ENCODE results near the gene SRMS.
A peak's percentile ranks its signal among the peaks of the same experiment; 100 is the strongest.
"Not testable (repeated sequence)": the region's sequence is repeated elsewhere in the genome, so short reads cannot be mapped to it uniquely, and the experiment has no call there.

SRMS gene

DNA sequence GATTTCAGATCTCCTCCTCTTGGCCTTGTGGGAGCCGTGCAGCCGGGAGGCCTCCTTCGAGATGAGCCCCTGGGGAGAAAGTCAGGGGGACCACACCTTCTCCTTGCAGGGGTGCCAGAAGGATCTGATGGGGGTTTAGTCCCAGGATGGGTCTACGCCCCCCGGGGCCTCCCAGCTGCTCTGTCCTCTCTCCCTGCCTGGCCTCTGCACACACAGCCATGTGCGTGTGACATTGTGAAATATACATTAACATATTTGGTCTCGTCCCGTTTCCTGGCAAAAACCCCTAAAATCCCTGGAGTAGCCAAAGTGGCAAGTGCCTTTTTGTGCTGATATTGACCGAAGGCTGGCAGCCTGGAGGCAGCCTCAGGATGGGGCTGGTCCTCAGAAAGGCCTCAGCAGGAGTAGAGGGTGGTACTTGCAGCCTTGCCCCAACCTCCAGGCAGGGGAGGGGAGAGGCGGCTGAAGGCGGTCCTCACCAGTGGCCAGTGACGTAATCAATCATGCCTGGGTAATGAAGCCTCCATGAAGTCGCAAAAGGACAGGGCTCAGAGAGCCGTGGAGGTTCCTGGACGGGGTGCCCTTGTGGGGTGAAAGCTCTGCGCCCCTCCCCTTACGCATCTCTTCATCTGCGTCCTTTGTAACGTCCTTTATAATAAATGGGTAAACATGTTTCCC is 31.6 kb upstream of the SRMS start:
- DNase-seq (ENCODE audit: low spot score) = no peak

DNA sequence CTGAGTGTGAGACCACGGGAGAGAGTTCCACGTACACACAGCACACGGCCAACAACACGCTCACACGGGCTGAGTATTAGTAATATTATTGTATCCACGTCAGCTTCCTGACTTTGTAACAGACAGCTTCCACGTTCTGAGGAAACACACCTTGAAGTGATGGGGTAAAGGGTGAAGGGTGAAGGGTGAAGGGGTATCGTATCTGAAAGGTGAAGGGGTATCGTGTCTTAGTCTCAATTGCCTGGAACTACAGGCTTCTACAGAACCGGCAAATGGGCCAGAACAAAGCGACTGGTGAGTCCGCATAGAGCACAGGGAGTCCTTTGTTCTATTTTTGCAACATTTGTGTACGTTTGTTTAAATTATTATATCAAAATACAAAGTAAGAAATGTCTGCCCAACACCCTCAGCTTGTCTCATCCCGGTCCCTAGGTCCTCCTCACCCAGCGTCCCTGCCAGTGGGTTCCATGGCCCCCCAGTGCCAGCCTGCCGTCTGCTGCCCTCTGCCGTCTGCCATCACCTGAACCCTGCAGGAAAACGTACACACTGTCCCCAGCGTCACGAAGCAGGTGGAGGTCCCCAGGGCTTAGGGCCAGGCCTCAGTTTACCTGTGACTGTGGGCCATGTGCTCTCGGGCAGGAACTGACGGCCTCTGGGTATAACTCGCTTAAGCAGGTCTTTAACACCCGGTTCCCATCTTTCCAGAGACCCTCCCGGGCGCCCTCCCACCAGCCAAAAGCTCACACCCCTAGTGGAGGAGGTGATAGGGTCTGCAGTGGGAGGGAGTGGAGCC is 30.9 kb upstream of the SRMS start:
- no peak for DNase-seq (ENCODE audit: low spot score)

DNA sequence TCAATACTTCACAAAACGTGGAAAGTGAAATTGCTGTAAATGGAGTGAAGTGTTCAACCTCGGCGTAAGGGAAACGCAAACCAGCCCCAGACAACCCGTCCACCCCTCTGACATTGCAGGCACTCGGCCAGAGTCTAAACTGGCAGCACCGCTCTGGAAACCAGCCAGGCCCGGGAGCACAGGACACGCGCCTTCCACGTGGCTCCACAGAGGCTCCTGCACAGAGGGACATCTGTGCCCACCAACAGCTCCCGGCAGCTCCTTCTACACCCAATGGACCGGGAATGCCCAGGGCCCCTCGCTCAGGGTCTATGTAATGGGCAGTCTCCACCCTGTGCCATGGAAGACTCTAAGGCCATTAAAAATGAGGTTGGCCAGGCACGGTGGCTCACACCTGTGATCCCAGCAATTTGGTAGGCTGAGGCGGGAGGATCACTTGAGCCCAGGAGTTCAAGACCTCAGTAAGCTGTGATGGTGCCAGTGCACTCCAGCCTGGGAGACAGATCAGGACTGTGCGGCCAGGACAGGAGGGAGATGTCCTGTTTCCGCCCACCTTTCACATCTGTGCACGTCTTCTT is 29.9 kb upstream of the SRMS start:
- no peak for DNase-seq (ENCODE audit: low spot score)

DNA sequence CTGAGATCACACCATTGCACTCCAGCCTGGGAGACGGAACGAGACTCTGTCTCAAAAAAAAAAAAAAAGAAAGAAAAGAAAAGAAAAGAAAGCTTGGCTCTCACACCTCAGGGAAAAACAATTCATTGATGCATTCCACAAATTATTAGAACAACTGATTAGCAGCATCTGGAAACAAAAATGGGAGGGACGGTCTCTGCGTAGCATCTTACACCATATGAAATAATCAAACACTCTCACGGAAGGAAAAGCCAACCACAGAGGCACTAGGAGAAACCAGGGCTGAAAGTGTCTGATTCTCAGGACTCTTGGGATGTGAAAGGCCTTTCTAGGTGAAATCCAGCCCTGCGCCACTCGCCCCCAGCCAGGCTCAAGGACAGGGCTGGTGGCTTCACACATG is 28.8 kb upstream of the SRMS start:
- DNase-seq (ENCODE audit: low spot score) = no peak

DNA sequence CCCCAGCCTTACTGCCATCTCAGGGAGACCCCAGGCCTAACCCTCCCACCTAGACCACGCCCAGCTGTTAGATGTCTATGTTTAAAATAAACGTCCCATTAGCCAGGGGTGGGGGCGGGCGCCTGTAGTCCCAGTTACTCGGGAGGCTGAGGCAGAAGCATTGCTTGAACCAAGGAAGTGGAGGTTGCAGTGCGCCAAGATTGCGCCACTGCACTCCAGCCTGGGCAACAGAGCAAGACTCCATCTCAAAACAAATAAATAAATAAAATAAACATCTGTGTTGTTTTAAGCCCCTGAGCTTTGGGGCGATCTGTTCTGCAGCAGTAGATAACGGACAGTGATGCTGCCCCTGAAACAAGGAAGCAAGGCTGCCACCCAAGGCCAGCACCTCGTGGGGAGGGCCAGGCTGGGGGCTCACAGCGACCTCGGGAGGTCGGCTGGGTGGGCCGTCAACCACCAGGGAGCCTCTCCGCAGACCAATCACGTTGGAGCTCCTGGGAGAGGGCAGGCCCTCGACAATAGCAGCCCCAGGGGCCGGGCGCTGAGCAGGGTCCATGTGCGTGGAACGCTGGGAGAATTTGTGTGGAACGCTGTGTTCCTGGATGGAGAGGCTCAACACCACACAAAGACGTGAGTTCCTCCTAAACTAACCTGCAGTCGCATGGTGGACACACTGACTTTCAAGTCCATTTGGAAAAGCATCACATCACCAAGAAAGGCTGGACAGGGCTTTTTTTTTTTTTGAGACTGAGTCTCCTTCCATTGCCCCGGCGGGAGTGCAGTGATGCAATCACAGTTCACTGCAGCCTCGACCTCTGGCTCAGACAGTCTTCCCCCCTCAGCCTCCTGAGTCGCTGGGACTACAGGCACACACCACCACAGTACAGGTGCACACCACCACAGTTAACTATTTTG is 27.5 kb upstream of the SRMS start:
- DNase-seq (ENCODE audit: low spot score) = no peak

DNA sequence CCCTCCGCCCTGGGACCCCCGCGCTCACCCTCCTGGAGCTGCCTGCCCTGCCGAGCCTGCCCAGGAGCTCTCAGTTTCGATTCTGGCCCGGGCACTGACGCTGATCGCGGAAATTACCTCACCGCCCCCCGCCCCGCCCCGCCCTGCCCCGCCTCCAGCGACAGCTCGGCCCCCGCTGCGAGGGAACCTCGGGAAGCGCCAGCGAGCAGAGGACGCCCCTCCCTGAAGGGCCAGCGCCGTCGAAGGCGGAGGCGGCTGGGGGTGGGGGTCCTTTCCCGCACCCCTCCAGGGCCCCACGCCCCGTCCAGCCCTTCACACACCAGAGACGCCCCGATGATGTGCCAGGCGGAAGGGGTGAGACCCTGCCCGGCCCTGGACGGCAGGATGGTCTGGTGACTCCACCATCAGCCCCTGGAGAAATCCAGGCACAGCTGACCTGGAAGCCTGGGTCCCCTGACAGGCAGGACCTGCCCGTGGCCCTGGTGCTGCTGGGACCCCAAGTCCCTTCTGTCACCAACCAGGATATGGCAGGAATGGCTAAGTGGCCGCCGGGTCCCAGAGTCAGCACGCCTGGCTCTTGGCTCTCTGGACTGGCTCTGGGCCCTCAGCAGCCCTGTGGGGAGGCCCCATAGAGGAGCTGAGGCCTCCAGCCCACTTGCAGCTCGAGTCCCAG is 26.7 kb upstream of the SRMS start, which contains the start of gene HELZ2:
Gene HELZ2 (minus strand): TSS at position 84 of the 673 bp plus-strand sequence. CDS start 1,854 bp downstream, outside the sequence.
- DNase-seq (ENCODE audit: low spot score) = peak; percentile 69

DNA sequence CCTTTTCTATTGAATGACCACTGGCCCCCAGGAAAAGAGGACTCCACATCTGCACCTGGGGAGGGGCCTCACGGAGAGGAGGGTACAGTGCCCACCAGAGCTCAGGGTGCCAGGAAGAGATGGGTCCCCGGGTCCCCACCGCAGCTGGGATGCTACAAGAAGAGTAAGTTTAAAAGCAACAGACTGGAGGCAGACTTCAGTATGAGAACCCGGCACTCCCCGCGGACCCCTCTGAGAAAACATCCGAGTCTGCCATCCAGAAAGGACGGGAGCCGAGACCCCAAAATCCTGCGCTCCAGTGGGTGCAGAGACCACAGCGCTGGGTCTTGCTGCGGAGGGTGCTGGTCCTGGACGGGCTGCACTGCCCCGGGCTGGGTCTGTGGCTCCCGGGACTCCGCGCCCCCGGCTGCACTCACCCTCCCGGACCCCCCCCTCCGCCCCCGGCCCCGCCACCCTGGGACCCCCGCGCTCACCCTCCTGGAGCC is 26.1 kb upstream of the SRMS start:
- DNase-seq (ENCODE audit: low spot score) = no peak

DNA sequence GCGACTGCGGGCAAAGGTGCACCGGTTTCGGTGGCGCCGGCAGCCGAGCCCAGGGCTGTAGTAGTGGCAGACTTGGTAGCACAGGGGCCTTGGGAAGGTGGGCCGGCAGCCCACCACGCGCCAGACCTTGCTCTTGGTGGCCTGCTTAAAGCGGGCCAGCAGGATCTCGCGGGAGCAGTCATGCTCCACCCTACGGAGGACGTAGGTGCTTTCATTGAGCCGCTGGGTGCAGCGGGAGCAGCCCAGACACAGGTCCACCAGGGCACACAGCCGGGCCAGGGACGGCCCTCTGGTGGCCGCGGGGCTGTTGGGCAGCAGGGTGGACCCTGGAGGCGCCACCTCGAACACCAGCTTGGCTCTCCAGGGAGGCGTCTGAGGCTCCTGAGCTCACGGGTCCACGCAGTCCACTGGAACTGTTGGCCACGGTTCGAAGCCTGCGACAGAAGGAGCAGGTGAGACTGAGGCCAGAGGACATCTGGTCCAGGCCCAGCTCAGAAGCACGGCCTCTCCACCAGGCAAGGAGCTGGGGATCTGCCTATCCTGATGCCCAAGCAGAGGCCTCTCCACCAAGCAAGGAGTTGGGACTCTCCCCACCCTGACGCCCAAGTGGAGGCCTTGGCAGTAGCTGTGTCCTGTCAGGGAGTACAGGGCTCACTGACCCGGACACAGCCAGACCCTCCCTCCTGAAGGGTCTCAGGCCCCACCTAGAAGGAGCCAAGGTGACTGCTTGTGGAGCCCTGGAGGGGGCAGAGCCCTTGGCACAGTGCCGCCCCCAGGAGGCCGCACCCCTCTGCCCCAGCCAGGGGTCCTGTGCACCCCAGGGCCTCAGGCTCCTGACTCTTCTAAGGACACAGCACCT is 25.5 kb upstream of the SRMS start:
- DNase-seq (ENCODE audit: low spot score) = no peak

DNA sequence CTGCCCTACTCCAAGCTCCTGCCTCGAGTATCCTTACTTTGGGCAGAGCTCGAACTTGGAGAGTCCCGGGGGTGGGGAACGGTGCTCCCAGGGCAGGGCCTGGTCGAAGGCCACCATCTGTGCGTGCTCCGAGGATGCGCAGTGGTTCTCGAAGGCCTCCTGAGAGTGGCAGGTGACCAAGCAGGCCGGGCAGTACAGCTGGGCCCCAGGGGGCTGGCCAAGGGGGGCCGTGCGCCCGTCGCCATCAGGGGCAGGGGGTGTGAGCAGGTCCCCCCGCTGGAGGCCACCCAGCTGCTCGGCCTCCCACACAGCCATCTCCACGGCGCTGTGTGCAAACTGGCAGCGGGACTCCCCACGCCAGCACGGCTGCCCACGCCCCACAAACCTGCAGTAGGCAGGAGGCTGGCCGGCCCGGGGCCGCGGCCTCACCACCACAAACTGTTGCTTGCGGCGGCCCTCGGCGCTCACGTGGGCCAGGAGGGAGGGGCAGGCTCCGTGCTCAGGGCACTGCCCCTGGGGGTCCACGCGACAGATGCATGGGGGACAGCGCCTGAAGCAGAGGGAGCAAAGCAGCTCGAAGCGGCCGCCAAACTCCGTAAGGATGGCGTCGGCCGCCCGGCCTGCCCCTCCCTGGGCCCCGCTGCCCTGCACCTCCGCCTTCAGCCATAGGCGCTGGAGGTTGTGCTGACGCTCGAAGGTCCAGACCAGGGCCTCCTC is 24.7 kb upstream of the SRMS start:
- DNase-seq (ENCODE audit: low spot score) = no peak

DNA sequence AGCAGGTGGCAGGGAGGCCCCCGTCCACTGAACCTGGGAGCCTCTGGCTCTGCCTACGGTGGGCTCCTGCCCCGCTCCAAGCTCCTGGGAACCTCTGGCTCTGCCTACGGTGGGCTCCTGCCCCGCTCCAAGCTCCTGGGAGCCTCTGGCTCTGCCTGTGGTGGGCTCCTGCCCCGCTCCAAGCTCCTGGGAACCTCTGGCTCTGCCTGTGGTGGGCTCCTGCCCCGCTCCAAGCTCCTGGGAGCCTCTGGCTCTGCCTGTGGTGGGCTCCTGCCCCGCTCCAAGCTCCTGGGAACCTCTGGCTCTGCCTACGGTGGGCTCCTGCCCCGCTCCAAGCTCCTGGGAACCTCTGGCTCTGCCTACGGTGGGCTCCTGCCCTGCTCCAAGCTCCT is 23.5 kb upstream of the SRMS start:
- not testable (repeated sequence) for DNase-seq (ENCODE audit: low spot score)

DNA sequence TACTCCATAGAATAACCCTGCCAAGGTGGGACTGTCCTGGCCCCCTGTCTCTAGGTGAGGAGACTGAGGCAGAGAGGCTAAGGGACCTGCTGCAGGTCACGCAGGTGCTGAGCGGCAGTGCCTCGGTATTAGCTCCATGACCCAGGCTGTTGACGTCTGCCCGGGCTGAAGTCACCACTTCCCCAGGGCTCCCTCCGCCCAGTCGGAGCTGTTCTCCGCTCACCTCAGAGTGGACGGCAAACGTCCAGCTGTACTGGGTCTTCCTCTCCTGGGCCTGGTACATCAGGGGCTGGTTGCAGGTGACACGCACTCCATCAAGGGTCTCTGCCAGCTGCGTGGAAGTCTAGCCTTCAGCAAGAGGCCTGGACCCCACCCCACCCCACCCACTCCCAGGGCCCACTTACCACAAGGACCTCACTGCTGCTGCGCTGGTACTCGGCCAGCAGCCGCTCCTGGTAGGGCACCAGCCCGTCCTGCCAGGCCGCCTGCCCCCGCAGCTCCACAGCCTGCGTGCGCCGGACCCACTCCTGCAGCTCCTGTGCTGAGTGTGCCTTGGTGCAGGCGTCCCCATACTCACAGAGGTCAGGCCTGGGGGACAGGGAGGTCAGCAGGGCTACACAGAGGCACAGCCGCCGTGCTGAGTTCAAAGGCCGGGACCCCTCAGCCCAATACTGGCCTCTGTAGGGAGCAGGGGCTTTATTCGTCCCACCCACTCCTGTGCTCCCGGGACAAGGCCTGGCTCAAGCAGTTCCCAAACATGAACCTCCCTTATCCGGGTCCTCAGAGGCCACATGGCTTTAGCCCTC is 22.9 kb upstream of the SRMS start:
- DNase-seq (ENCODE audit: low spot score) = no peak

DNA sequence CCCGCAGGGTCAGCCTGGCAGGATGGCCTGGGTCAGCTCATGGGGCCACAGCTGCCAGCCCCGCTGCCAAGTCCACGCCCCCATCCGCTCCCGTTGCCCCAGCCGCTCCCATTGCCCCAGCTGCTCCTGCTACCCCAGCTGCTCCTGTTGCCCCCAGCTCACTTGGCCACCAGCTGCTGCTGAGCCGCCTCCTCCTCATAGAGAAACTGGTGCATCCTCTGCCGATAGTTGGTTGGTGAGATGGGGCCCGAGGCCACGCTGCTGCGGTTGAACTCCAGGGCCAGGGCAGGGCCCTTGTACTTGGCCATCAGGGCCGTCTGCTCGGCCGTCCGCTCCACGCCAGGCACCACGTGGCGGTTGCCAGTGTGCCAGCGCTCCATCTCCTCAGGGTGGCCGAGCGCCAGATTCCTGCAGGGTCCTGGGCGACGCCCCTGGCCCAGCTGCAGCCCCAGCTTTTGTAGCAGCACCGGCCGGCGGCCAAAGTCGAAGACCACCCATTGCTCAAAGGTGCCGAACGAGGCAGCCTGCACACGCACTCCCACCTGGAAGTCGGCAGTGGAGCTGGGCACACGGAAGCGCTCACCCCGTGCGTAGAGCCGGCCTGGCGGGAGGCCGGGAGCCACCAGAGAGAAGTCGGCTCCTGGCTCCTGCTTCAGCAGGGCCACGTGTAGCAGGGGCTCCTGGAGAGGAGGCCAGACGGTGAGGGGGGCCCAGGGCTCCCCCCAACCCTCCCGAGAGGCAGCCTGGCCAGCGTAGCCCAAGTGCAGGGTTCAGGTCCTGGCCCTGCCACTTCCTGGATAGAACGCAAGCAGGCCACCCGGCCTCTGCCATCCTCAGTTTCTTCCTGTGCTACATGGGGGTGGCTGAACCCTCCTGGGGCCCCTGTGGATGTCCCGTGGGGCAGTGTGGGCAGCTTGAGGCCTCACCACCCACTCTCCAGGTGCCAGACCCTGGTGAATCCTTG is 21.7 kb upstream of the SRMS start:
- no peak for DNase-seq (ENCODE audit: low spot score)

DNA sequence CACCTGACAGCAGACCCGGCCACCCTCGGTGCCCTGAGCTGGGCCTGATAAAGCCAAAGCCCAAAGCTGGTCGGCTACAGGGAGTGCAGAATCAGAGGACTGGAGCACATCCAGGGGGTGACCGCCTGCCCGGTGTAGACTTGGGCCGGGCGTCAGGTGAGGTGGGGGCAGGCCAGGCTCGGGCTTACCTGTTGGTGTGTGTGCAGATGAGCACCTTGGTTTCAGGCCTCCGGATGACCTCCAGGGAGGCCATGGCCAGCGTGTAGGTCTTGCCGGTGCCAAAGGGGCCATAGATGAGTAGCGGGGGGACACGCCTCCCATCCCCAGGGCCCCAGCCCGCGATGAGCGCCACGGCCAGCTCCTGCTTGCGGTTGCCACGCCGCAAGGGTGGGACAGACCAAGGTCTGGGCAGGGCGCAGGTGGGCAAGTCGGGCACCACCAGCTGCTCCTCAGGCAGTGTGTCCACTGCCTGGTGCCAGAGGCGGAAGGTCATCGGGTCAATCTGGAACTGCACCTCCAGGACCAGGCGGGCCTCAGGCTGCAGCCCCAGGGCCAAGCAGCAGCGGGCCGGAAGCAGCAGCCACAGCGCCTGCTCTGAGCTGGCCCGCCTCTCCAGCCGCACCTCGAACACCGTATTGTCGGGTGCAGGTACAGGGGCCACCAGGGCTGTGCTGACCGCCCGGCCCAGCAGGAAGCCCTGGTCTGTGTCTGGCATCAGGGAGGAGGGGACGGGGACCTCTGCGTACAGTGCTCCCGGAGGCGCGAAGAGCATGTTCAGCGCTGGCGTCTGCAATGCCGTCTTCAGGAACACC is 20.8 kb upstream of the SRMS start:
- no peak for DNase-seq (ENCODE audit: low spot score)

DNA sequence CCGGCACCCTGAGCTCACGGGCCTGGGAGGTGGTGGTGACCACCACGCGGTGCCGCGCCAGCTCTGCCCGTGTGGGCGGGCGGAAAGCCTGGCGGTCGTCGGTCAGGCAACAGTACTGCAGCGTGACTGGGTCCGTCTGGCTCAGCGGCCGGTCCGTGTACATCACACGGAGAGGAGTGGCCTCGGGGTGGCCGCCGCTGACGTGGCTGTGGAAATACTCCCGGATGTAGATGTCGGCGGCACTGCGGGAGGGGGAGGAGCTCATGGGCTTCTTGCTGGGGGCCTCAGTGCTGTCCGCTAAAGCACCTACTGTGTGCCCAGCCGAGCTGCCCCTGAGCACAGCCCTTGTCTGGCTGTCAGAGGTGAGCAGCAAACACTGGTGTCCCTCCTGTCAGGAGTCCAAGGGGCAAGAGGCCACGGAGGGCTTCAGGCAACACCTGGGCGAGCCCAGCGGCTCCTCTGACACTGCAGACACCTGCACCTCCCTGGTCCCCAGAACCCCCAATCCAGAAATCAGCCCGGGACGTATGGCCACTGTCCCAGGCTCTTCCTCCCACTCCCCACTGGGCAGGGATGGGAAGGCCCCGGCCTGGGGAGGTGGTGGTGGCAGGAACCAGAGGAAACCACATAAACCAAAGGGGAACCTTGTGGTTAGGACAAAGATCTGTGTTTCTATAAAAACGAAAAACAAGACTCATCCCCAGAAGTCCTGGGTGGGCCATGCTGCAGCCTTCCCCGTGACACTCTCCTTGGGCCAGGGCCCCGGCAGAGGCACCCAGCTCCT is 20.0 kb upstream of the SRMS start:
- peak; percentile 53 for DNase-seq (ENCODE audit: low spot score)

DNA sequence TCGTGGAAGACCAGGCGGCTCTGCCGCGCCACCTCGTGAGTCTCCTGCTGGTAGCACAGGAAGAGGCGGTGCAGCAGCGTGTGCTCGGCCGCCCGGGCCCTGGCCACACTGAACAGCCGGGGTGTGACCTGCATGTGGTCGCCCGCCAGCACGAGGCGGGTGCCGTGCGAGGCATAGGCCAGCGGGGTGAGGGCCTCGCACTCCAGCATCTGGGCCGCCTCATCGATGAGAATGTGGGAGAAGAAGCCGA is 19.5 kb upstream of the SRMS start:
- DNase-seq (ENCODE audit: low spot score) = no peak

DNA sequence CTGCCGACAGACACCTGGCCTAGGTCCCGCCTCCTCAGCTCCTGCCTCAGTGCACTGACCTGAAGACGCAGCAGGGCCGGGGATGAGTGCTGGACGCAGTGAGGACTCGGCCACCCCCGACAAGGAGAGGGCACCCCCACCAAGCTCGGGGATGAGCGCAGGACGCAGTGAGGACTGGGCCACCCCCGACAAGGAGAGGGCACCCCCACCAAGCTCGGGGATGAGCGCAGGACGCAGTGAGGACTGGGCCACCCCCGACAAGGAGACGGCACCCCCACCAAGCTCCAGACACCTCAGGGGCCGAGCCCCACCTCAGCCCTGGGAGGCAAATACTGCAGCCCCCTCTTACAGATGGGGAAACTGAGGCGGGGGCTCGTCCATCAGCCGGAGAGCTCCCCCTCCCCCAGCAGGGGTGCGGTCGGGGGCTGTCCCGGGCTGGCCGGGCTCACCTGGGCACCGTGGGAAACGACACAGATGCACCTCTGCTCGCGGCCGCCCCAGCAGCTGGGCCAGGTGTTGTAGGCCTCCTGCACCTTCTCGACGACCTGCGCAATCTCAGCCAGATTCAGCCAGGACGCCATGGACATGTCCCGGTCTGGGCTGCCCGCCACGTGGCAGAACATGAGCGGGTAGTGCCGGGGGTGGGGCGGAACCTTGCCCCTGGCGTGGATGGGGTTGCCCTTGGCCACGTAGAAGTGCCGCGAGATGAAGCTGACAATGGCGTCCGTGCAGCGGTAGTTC is 19.0 kb upstream of the SRMS start:
- no peak for DNase-seq (ENCODE audit: low spot score)
